Measurements from ENCODE around the gene CARS1. TPM values are rescaled to one million over a fixed set of nuclear protein-coding genes. Genes with fewer than 3 reads are reported as not detected.

CARS1 gene
- polyA plus RNA-seq, 1 of the 3 experiments (the other 2 are of a cell fraction): 52.1 TPM

DNA sequence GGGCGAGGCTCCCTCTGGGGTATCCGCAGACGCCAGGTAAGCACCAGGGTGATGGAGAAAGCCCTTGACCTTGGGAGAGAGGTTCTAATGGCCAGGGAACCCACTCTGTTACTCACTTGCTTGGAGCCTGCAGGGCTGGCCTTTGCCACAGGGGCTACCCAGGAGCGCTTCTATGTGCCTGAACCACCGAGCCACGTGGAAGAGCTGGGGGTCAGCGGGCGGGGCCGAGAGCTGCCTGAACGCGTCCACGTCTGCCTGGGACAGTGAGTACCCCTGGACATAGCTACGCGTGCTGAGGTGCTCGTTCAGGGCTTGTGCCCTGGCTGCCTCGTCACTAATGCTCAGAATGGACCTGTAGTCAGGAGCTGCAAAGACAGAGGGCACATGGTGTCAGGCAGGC is 9.6 kb downstream of the CARS1 start:
- peaks cover 3 to 39% of the 10 kb centered on the region in 2 experiments for H3K36me3 ChIP-seq (replicated peaks in 1 of 2; ENCODE audit: control insufficient read depth in 1 of 2, insufficient read depth in 2 of 2, low read length in 1 of 2)
- no peak for DNase-seq
- peaks cover 93% of the 10 kb centered on the region for H4K20me1 ChIP-seq (ENCODE audit: insufficient read depth)
- no peaks in the 10 kb centered on the region for H3K27me3 ChIP-seq (ENCODE audit: insufficient read depth)
- no peaks in the 10 kb centered on the region for H3K9me3 ChIP-seq
- H3K9me2 ChIP-seq: no peaks in the 10 kb centered on the region
- no peak overlapping the region for H2AFZ ChIP-seq (ENCODE audit: low read depth)
- H3K79me2 ChIP-seq (ENCODE audit: insufficient read depth): peaks cover 97% of the 10 kb centered on the region
- TF ChIP-seq, protein P1, sequence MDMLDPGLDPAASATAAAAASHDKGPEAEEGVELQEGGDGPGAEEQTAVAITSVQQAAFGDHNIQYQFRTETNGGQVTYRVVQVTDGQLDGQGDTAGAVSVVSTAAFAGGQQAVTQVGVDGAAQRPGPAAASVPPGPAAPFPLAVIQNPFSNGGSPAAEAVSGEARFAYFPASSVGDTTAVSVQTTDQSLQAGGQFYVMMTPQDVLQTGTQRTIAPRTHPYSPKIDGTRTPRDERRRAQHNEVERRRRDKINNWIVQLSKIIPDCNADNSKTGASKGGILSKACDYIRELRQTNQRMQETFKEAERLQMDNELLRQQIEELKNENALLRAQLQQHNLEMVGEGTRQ (IDR thresholded peaks at IDR 0.05; ENCODE audit: borderline replicate concordance, low read depth, low read length): no peak
- no peak for TF ChIP-seq TEAD4 (IDR thresholded peaks at IDR 0.05; ENCODE audit: borderline replicate concordance, insufficient read depth)
- no peak for TF ChIP-seq FOXM1 (IDR thresholded peaks at IDR 0.05; ENCODE audit: low read depth)
- no peak for TF ChIP-seq TCF12 (IDR thresholded peaks at IDR 0.05)
- no peak for TF ChIP-seq EZH2phosphoT487 (IDR thresholded peaks at IDR 0.05; ENCODE audit: borderline replicate concordance, low read depth)
- TF ChIP-seq POLR2AphosphoS5 (IDR thresholded peaks at IDR 0.05; ENCODE audit: low read depth, low read length): no peak
- no peak for TF ChIP-seq NRF1 (IDR thresholded peaks at IDR 0.05; ENCODE audit: low read depth, low read length)
- no peak for TF ChIP-seq RAD21 (IDR thresholded peaks at IDR 0.05; ENCODE audit: low read length)
- TF ChIP-seq CHD2 (IDR thresholded peaks at IDR 0.05; ENCODE audit: low read length, partially characterized antibody): no peak
- TF ChIP-seq, protein P2, sequence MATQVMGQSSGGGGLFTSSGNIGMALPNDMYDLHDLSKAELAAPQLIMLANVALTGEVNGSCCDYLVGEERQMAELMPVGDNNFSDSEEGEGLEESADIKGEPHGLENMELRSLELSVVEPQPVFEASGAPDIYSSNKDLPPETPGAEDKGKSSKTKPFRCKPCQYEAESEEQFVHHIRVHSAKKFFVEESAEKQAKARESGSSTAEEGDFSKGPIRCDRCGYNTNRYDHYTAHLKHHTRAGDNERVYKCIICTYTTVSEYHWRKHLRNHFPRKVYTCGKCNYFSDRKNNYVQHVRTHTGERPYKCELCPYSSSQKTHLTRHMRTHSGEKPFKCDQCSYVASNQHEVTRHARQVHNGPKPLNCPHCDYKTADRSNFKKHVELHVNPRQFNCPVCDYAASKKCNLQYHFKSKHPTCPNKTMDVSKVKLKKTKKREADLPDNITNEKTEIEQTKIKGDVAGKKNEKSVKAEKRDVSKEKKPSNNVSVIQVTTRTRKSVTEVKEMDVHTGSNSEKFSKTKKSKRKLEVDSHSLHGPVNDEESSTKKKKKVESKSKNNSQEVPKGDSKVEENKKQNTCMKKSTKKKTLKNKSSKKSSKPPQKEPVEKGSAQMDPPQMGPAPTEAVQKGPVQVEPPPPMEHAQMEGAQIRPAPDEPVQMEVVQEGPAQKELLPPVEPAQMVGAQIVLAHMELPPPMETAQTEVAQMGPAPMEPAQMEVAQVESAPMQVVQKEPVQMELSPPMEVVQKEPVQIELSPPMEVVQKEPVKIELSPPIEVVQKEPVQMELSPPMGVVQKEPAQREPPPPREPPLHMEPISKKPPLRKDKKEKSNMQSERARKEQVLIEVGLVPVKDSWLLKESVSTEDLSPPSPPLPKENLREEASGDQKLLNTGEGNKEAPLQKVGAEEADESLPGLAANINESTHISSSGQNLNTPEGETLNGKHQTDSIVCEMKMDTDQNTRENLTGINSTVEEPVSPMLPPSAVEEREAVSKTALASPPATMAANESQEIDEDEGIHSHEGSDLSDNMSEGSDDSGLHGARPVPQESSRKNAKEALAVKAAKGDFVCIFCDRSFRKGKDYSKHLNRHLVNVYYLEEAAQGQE (IDR thresholded peaks at IDR 0.05; ENCODE audit: low read depth, low read length): no peak
- TF ChIP-seq, protein P3, sequence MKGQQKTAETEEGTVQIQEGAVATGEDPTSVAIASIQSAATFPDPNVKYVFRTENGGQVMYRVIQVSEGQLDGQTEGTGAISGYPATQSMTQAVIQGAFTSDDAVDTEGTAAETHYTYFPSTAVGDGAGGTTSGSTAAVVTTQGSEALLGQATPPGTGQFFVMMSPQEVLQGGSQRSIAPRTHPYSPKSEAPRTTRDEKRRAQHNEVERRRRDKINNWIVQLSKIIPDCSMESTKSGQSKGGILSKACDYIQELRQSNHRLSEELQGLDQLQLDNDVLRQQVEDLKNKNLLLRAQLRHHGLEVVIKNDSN (IDR thresholded peaks at IDR 0.05; ENCODE audit: borderline replicate concordance, low read depth): no peak
- TF ChIP-seq, protein P4, sequence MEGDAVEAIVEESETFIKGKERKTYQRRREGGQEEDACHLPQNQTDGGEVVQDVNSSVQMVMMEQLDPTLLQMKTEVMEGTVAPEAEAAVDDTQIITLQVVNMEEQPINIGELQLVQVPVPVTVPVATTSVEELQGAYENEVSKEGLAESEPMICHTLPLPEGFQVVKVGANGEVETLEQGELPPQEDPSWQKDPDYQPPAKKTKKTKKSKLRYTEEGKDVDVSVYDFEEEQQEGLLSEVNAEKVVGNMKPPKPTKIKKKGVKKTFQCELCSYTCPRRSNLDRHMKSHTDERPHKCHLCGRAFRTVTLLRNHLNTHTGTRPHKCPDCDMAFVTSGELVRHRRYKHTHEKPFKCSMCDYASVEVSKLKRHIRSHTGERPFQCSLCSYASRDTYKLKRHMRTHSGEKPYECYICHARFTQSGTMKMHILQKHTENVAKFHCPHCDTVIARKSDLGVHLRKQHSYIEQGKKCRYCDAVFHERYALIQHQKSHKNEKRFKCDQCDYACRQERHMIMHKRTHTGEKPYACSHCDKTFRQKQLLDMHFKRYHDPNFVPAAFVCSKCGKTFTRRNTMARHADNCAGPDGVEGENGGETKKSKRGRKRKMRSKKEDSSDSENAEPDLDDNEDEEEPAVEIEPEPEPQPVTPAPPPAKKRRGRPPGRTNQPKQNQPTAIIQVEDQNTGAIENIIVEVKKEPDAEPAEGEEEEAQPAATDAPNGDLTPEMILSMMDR (IDR thresholded peaks at IDR 0.05): no peak
- TF ChIP-seq, protein P5, sequence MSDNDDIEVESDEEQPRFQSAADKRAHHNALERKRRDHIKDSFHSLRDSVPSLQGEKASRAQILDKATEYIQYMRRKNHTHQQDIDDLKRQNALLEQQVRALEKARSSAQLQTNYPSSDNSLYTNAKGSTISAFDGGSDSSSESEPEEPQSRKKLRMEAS (IDR thresholded peaks at IDR 0.05; ENCODE audit: low read depth): no peak
- no peak for TF ChIP-seq MEF2A (IDR thresholded peaks at IDR 0.05; ENCODE audit: borderline replicate concordance, low read depth)
- TF ChIP-seq EP300 (IDR thresholded peaks at IDR 0.05; ENCODE audit: borderline replicate concordance in 1 of 2, low read depth in 1 of 2, low read length in 1 of 2): no peak
- no peak for TF ChIP-seq NFIC (IDR thresholded peaks at IDR 0.05; ENCODE audit: borderline replicate concordance)
- TF ChIP-seq FOSL2 (IDR thresholded peaks at IDR 0.05; ENCODE audit: borderline replicate concordance, low read depth): no peak
- no peak for TF ChIP-seq TAF1 (IDR thresholded peaks at IDR 0.05; ENCODE audit: borderline replicate concordance, low read depth, low read length)
- no peak for TF ChIP-seq RXRA (IDR thresholded peaks at IDR 0.05; ENCODE audit: borderline replicate concordance, low read depth)
- TF ChIP-seq, protein P6, sequence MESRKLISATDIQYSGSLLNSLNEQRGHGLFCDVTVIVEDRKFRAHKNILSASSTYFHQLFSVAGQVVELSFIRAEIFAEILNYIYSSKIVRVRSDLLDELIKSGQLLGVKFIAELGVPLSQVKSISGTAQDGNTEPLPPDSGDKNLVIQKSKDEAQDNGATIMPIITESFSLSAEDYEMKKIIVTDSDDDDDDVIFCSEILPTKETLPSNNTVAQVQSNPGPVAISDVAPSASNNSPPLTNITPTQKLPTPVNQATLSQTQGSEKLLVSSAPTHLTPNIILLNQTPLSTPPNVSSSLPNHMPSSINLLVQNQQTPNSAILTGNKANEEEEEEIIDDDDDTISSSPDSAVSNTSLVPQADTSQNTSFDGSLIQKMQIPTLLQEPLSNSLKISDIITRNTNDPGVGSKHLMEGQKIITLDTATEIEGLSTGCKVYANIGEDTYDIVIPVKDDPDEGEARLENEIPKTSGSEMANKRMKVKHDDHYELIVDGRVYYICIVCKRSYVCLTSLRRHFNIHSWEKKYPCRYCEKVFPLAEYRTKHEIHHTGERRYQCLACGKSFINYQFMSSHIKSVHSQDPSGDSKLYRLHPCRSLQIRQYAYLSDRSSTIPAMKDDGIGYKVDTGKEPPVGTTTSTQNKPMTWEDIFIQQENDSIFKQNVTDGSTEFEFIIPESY (IDR thresholded peaks at IDR 0.05; ENCODE audit: borderline replicate concordance, low read depth): no peak
- no peak overlapping the region for H3K27ac ChIP-seq (ENCODE audit: low read depth in 2 of 2, low read length in 1 of 2)
- no peak overlapping the region for H3K4me3 ChIP-seq (ENCODE audit: low read depth in 2 of 2, low read length in 1 of 2)
- peaks cover 22 to 54% of the 10 kb centered on the region in 2 experiments for H3K4me1 ChIP-seq (ENCODE audit: control insufficient read depth in 1 of 2, insufficient read depth in 2 of 2, low read depth in 1 of 2, low read length in 1 of 2)
- POLR2A ChIA-PET: no interaction called here
- no peak overlapping the region for H3K4me2 ChIP-seq
- CTCF ChIA-PET: interaction anchor here (2.7 to 23.7 kb wide), 3 partner anchors 10 to 41 kb away, joined by 19 to 403 read pairs (median 85); no protein-coding TSS in a partner anchor
- no peak overlapping the region for H3K9ac ChIP-seq
- WGBS (ENCODE audit: low lambda C conversion rate): 94% methylated on average over 3 of the region's 16 CpGs
- peaks cover 11% of the 10 kb centered on the region for H3F3A ChIP-seq (replicated peaks; ENCODE audit: insufficient read depth)
